GM18951 (cell line): ENCODE measurements around the gene ATF3.

ENCODE experiments used
- POLR2A ChIP-seq: IDR thresholded peaks from 4 replicates; pipeline ENCODE4 v1.6.1; 2011; ENCODE audit warnings: mild to moderate bottlenecking; ENCODE audit not compliant: insufficient read length, insufficient read depth; ENCODE audit errors: extremely low read depth
- in situ Hi-C: fragments of 300-500 bp; cut with MboI; formaldehyde crosslinking; loops from one replicate; pipeline ENCODE4 v1.12.0; 2022; ENCODE audit warnings: low sequenced_read_pairs, mixed read lengths, inconsistent platforms; ENCODE audit not compliant: unreplicated experiment

ATF3 gene

DNA sequence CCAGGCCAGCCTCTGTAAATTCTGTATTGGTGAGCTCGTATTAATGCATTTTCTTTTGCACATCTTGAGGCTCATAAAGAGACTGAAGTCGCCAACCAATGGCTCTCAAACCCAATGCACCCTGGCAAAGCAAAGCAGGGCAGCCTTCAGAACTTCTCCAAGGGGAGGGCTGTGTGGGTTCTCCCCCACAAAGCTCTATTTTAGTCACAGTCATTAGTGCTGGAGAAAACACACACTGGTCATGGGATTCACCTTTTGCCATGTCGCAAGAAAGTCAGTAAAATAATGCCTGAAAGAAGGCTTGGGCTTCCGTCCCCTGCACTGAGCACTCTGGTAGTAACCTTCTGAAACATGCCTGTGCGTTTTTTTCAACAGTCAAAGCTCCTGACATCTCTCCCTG lies 26.3 kb upstream of the ATF3 start:
- in situ Hi-C loops, result no loop called here

DNA sequence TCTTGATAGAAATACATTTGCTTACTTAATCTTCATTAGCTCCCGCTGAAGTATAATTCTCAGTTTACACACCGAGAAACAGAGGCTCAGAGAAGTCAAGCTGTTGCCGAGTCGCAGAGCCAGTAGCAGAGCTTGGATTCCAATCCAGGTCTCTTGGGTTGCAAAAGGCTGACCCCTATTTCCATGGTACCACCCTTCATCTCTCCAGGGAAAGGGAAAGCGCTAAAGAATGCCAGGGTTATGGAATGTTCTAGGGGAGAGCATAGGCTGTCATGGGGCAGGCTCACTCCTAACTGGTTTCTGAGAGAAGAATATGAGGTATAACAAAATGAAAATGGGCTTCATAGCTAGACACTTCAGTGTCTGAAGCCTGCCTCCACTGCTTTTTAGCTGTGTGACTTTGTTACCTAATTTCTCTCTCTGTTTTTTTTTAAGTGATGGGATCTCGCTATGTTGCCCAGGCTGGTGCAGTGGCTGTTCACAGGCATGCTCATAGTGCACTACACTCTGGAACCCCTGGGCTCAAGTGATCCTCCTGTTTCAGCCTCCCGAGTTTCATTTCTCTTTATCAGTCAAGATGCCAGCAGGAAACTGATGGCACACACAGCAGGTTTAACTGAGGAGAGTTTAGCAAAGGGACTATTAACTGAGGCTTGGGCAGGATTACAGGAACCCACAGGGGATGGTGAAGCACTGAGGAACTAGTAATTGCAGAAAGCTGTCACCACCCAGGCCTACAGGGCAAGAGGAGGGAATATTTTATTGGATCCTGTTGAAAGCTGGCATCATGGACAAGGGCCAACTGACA lies 25.5 kb upstream of the ATF3 start:
- TF ChIP-seq POLR2A, result no peak
- in situ Hi-C loops, result no loop called here

More for the DNA sequence above, 26.3 kb upstream of the ATF3 start:
- TF ChIP-seq POLR2A, result no peak

GRCh38 chr1:212583643-212584042 lies 24.9 kb upstream of the ATF3 start:
- in situ Hi-C loops, result no loop called here
- no peak for TF ChIP-seq POLR2A

- TF ChIP-seq POLR2A, result no peak
- in situ Hi-C loops, result no loop called here
Measured at GRCh38 chr1:212584092-212584886, 24.3 kb upstream of the ATF3 start.

DNA sequence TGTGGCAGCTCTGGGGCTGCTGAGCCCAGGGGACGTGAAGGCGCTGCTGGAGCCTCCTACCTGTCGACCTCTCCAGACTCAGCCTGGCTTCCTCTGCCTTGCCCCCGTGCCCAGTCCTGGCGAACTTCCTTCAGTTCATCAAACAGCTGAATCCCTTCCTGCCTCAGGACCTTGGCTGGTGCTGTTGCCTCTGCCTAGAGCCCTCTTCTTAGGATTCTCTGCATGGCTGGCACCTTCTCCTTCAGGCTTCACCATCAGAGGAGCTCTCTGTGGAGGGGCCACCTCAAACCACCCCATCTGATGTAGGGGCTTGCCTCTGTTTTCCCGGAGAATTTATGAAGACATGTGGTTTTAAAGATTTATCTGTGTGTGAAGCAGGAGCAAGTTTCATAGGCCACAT lies 23.4 kb upstream of the ATF3 start:
- no peak for TF ChIP-seq POLR2A
- in situ Hi-C loops, result no loop called here

DNA sequence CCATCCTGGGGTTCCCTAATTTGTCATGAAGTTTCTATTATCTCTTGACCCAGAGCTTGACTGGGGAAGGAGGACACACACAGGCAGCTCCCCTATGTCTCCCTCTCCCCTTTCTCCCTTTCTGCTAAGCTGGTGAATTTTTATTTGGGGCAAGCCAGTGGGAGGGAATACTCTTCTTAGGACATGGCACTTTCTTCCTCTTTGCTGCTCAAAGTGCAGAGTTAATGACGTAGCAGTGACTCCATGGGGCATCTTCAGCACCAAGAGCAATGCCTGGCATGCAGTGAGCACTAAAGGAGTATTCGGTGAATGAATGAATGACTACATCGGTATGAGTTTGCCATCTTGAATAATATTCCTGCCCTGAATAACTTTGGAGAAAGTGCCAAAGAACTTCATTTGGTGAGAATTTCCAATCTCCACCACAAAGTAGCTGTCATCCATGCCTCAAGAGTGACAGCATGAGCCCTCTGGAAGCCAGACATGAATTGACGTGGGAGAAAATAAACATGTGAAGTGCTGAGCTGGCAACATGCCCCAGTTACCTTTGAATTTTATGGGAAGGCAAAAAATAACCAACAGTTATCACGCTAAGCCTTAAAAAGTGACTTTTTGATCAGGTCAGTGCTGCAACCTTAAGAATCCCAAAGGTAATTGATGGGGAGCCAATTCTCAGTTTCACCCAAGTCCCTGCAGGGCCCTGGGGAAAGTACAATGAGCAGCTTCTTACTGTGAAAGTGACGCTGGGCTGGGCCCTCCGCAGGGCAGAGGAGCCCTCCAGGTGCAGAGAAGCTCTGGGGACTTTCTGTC lies 22.1 kb upstream of the ATF3 start:
- TF ChIP-seq POLR2A, result no peak

GRCh38 chr1:212587016-212587887 lies 21.3 kb upstream of the ATF3 start:
- no peak for TF ChIP-seq POLR2A
- in situ Hi-C loops, result no loop called here

More for the DNA sequence above, 22.1 kb upstream of the ATF3 start:
- in situ Hi-C loops, result no loop called here

GRCh38 chr1:212587888-212588510 lies 20.6 kb upstream of the ATF3 start:
- in situ Hi-C loops, result no loop called here

DNA sequence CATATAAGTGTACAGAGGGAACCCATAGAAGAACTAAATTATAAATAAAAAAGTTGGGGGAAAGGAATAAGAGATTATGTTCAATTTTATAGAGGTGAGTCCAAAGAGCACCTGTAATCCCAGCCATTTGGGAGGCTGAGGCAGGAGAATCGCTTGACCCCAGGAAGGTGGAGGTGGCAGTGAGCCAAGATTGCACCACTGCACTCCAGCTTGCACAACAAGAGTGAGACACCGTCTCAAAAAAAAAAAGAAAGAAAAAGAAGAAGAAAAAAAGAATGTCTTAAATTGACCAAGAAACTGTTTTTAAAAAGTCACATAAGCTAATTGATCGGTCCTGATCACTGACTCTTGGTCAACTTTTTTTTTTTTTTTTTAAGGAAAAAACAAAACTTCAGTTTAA lies 19.1 kb upstream of the ATF3 start:
- TF ChIP-seq POLR2A, result no peak
- in situ Hi-C loops, result no loop called here

More at GRCh38 chr1:212587888-212588510, 20.6 kb upstream of the ATF3 start:
- no peak for TF ChIP-seq POLR2A

DNA sequence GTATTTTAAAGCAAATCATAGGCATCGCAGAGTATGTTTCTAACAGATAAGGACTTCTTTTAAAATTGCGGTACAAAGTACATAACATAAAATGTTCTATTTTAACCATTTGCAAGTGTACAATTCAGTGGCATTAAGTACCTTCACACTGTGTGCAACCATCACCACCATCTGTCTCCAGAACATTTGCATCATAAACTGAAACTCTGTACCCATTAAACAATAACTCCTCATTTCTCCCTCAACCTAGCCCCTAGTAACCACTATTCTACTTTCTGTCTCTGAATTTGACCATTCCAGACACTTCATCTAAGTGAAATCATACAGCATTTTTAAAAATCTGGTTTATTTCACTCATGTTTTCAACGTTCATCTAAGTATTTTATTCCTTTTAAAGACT lies 16.6 kb upstream of the ATF3 start:
- in situ Hi-C loops, result no loop called here
- TF ChIP-seq POLR2A, result no peak

GRCh38 chr1:212593821-212594251 lies 14.7 kb upstream of the ATF3 start:
- no peak for TF ChIP-seq POLR2A
- in situ Hi-C loops, result no loop called here

DNA sequence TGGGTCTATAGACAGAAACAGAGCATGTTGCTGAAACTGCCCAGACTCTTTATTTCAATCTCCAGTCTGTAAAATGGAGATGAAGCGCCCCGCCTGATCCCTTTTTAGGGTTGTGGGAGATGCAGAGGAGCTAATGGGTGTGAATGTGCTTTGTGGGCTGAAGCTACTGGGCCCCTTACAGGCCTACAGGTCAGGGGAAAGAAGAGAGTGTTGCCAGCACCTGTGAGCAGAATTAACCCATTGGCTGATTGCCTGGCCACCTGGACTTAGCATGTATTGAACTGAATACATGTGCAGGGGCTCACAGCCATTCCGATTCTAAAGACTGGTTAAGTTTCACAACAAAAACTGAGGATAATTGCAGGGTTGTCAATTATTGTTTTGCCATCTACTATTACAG lies 13.9 kb upstream of the ATF3 start:
- no peak for TF ChIP-seq POLR2A
- in situ Hi-C loops, result no loop called here
